ENCODE measurements around the gene MGMT.

The MGMT gene

GRCh38 chr10:129814681-129815646 lies 347.9 kb downstream of the MGMT start:
- H3K4me3 ChIP-seq (ENCODE audit: low read length) = no peak overlapping the region
- no peak for TF ChIP-seq ZNF274 (IDR thresholded peaks at IDR 0.05; ENCODE audit: low read depth, low read length)

- TF ChIP-seq ZNF274 (IDR thresholded peaks at IDR 0.05; ENCODE audit: low read depth, low read length) = no peak
- H3K4me3 ChIP-seq (ENCODE audit: low read length) = no peak overlapping the region
These were observed 349.0 kb downstream of the MGMT start for GRCh38 chr10:129815898-129816655.

GRCh38 chr10:129816656-129817045 lies 349.6 kb downstream of the MGMT start:
- TF ChIP-seq ZNF274 (IDR thresholded peaks at IDR 0.05; ENCODE audit: low read depth, low read length) = no peak
- H3K4me3 ChIP-seq (ENCODE audit: low read length) = no peak overlapping the region
